ENCODE measurements around the gene PLA2G6.

Gene PLA2G6

GRCh38 chr22:38072322-38073149 lies 109.1 kb downstream of the PLA2G6 start:
- no peak for DNase-seq (ENCODE audit: low read depth in 2 of 2)

- DNase-seq (ENCODE audit: low read depth in 2 of 2) = no peak
Measured at GRCh38 chr22:38071421-38072321, 110.0 kb downstream of the PLA2G6 start.

GRCh38 chr22:38070250-38070921 lies 111.2 kb downstream of the PLA2G6 start:
- no peak for DNase-seq (ENCODE audit: low read depth in 2 of 2)

- no peak for DNase-seq (ENCODE audit: low read depth in 2 of 2)
Measured at GRCh38 chr22:38069372-38070249, 112.0 kb downstream of the PLA2G6 start.

- DNase-seq (ENCODE audit: low read depth in 2 of 2) = no peak
Measured at GRCh38 chr22:38068641-38069371, 112.8 kb downstream of the PLA2G6 start.

- no peak for DNase-seq (ENCODE audit: low read depth in 2 of 2)
Measured at GRCh38 chr22:38067761-38068360, 113.8 kb downstream of the PLA2G6 start.

- DNase-seq (ENCODE audit: low read depth in 2 of 2) = no peak
Measured at GRCh38 chr22:38067028-38067415, 114.6 kb downstream of the PLA2G6 start.

GRCh38 chr22:38066381-38067027 lies 115.1 kb downstream of the PLA2G6 start:
- DNase-seq (ENCODE audit: low read depth in 2 of 2) = no peak

- DNase-seq (ENCODE audit: low read depth in 2 of 2) = no peak
Measured at GRCh38 chr22:38065539-38065938, 116.1 kb downstream of the PLA2G6 start.

GRCh38 chr22:38062791-38063190 lies 118.8 kb downstream of the PLA2G6 start:
- DNase-seq (ENCODE audit: low read depth in 2 of 2) = no peak

Data from stimulated activated CD4-positive, alpha-beta T cell treated with anti-CD3 and anti-CD28 coated beads, Interleukin-15, amount 100 ng/mL, for 48 hours (primary cell).